Measurements from ENCODE around the gene SLF2. TPM values are rescaled to one million over a fixed set of nuclear protein-coding genes. Genes with fewer than 3 reads are reported as not detected.

SLF2 gene
- total and polyA plus RNA-seq, 2 of the 13 experiments (the other 11 are each of a cell fraction or from before 2014, with no cell fraction given), result 12.2 to 48.1 TPM

DNA sequence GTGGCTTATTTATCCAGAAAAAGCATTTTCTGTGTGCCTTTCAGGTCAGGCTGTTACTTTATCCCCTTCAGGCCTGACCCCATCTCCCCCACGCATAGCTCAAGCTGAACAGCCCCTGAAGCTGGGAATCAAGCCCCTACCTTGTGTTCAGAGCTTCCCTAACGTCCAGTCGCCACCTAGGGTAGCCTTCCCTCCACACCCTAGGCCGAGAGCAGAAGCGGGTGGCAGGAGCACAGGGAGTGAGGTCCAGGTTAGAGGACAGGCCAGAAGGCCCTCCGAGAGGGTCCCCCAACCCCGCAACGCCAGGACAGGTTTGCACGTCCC lies 56.1 kb downstream of the SLF2 start (continued):
- TF ChIP-seq, protein P1, sequence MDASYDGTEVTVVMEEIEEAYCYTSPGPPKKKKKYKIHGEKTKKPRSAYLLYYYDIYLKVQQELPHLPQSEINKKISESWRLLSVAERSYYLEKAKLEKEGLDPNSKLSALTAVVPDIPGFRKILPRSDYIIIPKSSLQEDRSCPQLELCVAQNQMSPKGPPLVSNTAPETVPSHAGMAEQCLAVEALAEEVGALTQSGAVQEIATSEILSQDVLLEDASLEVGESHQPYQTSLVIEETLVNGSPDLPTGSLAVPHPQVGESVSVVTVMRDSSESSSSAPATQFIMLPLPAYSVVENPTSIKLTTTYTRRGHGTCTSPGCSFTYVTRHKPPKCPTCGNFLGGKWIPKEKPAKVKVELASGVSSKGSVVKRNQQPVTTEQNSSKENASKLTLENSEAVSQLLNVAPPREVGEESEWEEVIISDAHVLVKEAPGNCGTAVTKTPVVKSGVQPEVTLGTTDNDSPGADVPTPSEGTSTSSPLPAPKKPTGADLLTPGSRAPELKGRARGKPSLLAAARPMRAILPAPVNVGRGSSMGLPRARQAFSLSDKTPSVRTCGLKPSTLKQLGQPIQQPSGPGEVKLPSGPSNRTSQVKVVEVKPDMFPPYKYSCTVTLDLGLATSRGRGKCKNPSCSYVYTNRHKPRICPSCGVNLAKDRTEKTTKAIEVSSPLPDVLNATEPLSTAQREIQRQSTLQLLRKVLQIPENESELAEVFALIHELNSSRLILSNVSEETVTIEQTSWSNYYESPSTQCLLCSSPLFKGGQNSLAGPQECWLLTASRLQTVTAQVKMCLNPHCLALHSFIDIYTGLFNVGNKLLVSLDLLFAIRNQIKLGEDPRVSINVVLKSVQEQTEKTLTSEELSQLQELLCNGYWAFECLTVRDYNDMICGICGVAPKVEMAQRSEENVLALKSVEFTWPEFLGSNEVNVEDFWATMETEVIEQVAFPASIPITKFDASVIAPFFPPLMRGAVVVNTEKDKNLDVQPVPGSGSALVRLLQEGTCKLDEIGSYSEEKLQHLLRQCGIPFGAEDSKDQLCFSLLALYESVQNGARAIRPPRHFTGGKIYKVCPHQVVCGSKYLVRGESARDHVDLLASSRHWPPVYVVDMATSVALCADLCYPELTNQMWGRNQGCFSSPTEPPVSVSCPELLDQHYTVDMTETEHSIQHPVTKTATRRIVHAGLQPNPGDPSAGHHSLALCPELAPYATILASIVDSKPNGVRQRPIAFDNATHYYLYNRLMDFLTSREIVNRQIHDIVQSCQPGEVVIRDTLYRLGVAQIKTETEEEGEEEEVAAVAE (CRISPR knock-in tag; IDR thresholded peaks at IDR 0.05; ENCODE audit: borderline replicate concordance), result 0 out of 2 replicates have a peak, but pooled peaks have one; percentile 11
- TF ChIP-seq RAD21 (CRISPR knock-in tag; IDR thresholded peaks at IDR 0.05), result no peak
- 0 out of 2 replicates have a peak, but pooled peaks have one; percentile 15 for TF ChIP-seq SAFB2 (CRISPR knock-in tag; IDR thresholded peaks at IDR 0.05; ENCODE audit: borderline replicate concordance, low read depth)
- TF ChIP-seq DMAP1 (CRISPR knock-in tag; IDR thresholded peaks at IDR 0.05), result no peak
- no peak for TF ChIP-seq SOX6 (IDR thresholded peaks at IDR 0.05)
- no peak for TF ChIP-seq SOX6 (CRISPR knock-in tag; IDR thresholded peaks at IDR 0.05)

DNA sequence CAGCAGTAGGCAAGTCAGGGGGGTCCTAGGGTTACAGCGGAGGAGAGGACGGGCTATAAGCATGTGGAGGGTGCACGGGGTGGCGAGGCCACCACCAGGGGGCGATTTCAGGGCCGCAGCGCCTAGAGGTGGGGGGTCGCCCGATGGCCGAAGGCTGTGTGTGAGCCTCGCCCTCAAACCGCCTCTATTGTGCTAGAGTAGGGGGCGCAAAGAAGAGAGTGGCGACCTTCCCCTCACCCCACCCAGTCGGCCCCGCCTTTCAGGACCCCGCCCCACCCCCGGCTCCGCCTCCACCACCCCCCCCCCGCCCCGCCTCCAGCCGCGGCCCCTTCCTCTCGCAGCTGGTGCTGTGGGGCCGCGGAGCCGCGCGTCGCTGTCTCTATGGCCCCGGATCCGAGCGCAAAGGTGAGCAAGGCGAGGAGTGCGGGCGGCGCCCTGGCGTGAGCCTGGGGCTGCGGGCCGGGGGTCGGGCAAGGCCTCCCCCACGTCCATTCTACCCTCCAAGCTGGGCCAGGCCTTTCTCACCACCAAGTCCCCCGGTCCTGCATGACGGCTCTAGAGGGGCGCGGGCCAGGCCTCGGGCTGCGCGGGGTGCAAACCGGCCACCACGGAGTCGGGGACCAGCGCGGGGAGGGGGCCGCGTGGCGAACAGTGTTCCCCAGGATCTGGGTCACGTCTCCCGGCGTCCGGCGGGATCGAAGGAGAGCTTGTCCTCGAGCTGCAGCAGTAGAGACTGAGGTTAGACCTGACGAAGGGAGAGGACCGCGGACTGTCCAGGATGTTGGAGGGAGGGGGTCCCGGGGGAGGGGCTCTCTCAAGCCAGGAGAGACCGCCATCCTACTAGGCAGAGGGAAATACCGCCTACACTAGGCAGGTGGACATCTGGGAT lies 56.7 kb downstream of the SLF2 start, which contains the start of gene SEMA4G:
TSS of gene SEMA4G (plus strand) at position 318 of the 889 bp plus-strand sequence. CDS start 3,409 bp downstream, outside the sequence.
- 0% methylated on average over 6 of the region's 70 CpGs for WGBS (ENCODE audit: low lambda C conversion rate)
- Histone ChIP-seq H3K27me3 (ENCODE audit: control insufficient read depth in 1 of 2, insufficient read depth in 2 of 2, low read length in 2 of 2) (no peaks in the 10 kb centered on the region; a peak in 1 of 5 replicates), H3K79me2 (ENCODE audit: insufficient read depth, low read length) (peaks cover 45% of the 10 kb centered on the region), H3K4me3 (replicated peaks in 1 of 3; ENCODE audit: insufficient read depth in 1 of 3, low read depth in 2 of 3, low read length in 3 of 3) (peak within 1 kb of the TSS; percentile 84 to 96 (median 94)), H3K36me3 (replicated peaks in 1 of 2; ENCODE audit: control insufficient read depth in 1 of 2, insufficient read depth in 2 of 2, low read length in 2 of 2) (peaks cover 13 to 23% of the 10 kb centered on the region in 2 experiments), H4K20me1 (ENCODE audit: insufficient read depth, low read length) (no peaks in the 10 kb centered on the region), H2AFZ (ENCODE audit: low read length) (no peak within 1 kb of the TSS), H3K4me2 (ENCODE audit: low read depth, low read length) (peak within 1 kb of the TSS; percentile 99), H3K4me1 (ENCODE audit: insufficient read depth, low read length) (peaks cover 88% of the 10 kb centered on the region), H3K27ac (ENCODE audit: extremely low read length, insufficient read depth, low read length) (peak within 1 kb of the TSS; percentile 96), H3K9ac (ENCODE audit: insufficient read depth, low read depth, low read length) (peak within 1 kb of the TSS; percentile 90), H3K9me3 (ENCODE audit: low read length) (no peaks in the 10 kb centered on the region)
- ATAC-seq (peak; percentile 69), DNase-seq (ENCODE audit: low spot score) (peak; percentile 80), FAIRE-seq (peak; percentile 36)
- intact Hi-C loops (cut with micrococcal nuclease; ENCODE audit: unreplicated experiment) (loop anchor here (2.0 kb wide), 1 partner anchor 43 kb away; no protein-coding TSS in a partner anchor), in situ Hi-C loops (cut with HindIII; ENCODE audit: extremely low pct_ligation_motif_present, low pct_unique_long_range_greater_than_20kb) (no loop called here)
- CTCF ChIA-PET (ENCODE audit: low intra/inter-chr PET ratio, low total read pairs), result interaction anchor here (0.8 to 1.5 kb wide), 4 partner anchors 16 to 45 kb away, joined by 3 to 8 read pairs (median 4); no protein-coding TSS in a partner anchor
- BruUV-seq (replicated peaks), result TSS peak; percentile 68
- POLR2A ChIA-PET, result interaction anchor here (0.6 to 12.6 kb wide), 13 partner anchors 11 to 596 kb away, joined by 3 to 277 read pairs (median 4); partner anchors contain the start of genes KAZALD1, LZTS2, MRPL43 and TWNK
- TF ChIP-seq, protein P2, sequence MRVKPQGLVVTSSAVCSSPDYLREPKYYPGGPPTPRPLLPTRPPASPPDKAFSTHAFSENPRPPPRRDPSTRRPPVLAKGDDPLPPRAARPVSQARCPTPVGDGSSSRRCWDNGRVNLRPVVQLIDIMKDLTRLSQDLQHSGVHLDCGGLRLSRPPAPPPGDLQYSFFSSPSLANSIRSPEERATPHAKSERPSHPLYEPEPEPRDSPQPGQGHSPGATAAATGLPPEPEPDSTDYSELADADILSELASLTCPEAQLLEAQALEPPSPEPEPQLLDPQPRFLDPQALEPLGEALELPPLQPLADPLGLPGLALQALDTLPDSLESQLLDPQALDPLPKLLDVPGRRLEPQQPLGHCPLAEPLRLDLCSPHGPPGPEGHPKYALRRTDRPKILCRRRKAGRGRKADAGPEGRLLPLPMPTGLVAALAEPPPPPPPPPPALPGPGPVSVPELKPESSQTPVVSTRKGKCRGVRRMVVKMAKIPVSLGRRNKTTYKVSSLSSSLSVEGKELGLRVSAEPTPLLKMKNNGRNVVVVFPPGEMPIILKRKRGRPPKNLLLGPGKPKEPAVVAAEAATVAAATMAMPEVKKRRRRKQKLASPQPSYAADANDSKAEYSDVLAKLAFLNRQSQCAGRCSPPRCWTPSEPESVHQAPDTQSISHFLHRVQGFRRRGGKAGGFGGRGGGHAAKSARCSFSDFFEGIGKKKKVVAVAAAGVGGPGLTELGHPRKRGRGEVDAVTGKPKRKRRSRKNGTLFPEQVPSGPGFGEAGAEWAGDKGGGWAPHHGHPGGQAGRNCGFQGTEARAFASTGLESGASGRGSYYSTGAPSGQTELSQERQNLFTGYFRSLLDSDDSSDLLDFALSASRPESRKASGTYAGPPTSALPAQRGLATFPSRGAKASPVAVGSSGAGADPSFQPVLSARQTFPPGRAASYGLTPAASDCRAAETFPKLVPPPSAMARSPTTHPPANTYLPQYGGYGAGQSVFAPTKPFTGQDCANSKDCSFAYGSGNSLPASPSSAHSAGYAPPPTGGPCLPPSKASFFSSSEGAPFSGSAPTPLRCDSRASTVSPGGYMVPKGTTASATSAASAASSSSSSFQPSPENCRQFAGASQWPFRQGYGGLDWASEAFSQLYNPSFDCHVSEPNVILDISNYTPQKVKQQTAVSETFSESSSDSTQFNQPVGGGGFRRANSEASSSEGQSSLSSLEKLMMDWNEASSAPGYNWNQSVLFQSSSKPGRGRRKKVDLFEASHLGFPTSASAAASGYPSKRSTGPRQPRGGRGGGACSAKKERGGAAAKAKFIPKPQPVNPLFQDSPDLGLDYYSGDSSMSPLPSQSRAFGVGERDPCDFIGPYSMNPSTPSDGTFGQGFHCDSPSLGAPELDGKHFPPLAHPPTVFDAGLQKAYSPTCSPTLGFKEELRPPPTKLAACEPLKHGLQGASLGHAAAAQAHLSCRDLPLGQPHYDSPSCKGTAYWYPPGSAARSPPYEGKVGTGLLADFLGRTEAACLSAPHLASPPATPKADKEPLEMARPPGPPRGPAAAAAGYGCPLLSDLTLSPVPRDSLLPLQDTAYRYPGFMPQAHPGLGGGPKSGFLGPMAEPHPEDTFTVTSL (CRISPR knock-in tag; IDR thresholded peaks at IDR 0.05; ENCODE audit: borderline replicate concordance), result no peak
- TF ChIP-seq NR2F6 (IDR thresholded peaks at IDR 0.05) (peak; percentile 34; the same call in 1 of the 2 replicates), NR2F6 (CRISPR knock-in tag; IDR thresholded peaks at IDR 0.05) (peak; percentile 6; the same call in 1 of the 2 replicates)
- TF ChIP-seq, protein P3, sequence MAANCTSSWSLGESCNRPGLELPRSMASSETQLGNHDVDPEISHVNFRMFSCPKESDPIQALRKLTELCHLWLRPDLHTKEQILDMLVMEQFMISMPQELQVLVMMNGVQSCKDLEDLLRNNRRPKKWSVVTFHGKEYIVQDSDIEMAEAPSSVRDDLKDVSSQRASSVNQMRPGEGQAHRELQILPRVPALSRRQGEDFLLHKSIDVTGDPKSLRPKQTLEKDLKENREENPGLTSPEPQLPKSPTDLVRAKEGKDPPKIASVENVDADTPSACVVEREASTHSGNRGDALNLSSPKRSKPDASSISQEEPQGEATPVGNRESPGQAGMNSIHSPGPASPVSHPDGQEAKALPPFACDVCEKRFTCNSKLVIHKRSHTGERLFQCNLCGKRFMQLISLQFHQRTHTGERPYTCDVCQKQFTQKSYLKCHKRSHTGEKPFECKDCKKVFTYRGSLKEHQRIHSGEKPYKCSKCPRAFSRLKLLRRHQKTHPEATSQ (CRISPR knock-in tag; IDR thresholded peaks at IDR 0.05; ENCODE audit: borderline replicate concordance), result 0 out of 2 replicates have a peak, but pooled peaks have one; percentile 47

All from HepG2 (cell line).